Peyer's patch (tissue), 4 donors: ENCODE data around the gene C15orf61. TPM values are rescaled to one million over a fixed set of nuclear protein-coding genes. Genes with fewer than 3 reads are reported as not detected.

ENCODE experiments used
- DNase-seq, 3 donors: peaks; one replicate each; pipeline ENCODE4 v3.0.0-alpha.2; 2017 to 2019
- H3K27ac ChIP-seq, 4 donors: fragments of 200-600 bp; sonication (generic); one replicate each; pipeline ENCODE4 v1.5.1; 2016 to 2019
- H3K27me3 ChIP-seq, 2 donors: fragments of 200-600 bp; sonication (generic); one replicate each; pipeline ENCODE4 v1.5.1; 2019
- H3K36me3 ChIP-seq, 3 donors: fragments of 200-600 bp; sonication (generic); one replicate each; pipeline ENCODE4 v1.5.1; 2016 to 2019
- H3K4me1 ChIP-seq, 4 donors: fragments of 200-600 bp; sonication (generic); one replicate each; pipeline ENCODE4 v1.5.1; 2016 to 2019
- H3K4me3 ChIP-seq, 4 donors: fragments of 200-600 bp; sonication (generic); 1 replicate in 3 of 4; 2 replicates in 1 of 4; pipeline ENCODE4 v1.5.1; 2016 to 2019; ENCODE audit warnings: mild to moderate bottlenecking in 1 of 4
- H3K9me3 ChIP-seq, 4 donors: fragments of 200-600 bp; sonication (generic); one replicate each; pipeline ENCODE4 v1.5.1; 2016 to 2019; ENCODE audit warnings: mild to moderate bottlenecking in 1 of 4
- CTCF ChIP-seq, 6 experiments: fragments of 450-650 bp in 4 of 6; fragments of 200-600 bp in 2 of 6; sonication (generic) in 1 of 6; IDR thresholded peaks; one replicate each; pipeline ENCODE4 v1.5.1; 2017 to 2019; ENCODE audit warnings: antibody characterized with exemption in 6 of 6, mild to moderate bottlenecking in 3 of 6, moderate library complexity in 1 of 6
- POLR2A ChIP-seq, 2 donors: fragments of 450-650 bp; IDR thresholded peaks; one replicate each; pipeline ENCODE4 v1.5.1; 2017; ENCODE audit warnings: antibody characterized with exemption in 2 of 2, mild to moderate bottlenecking in 2 of 2, moderate library complexity in 2 of 2
- total RNA-seq, 4 donors: library from RNA; depleted of rRNA; stranded (reverse); fragments of >200 nt; gene quantifications; one replicate each; pipeline ENCODE4 v1.1.0, GENCODE V29; 2016

C15orf61 gene
- total RNA-seq, 4 donors from 2014 or later = 2.5 to 10.7 (median 7.6) TPM

GRCh38 chr15:67570875-67571647 lies 50.1 kb downstream of the C15orf61 start:
- peak overlapping the region in 3 of 4 donors; percentile 40 to 89 (median 61) for H3K27ac ChIP-seq
- no peak for DNase-seq

GRCh38 chr15:67571648-67572415 lies 50.9 kb downstream of the C15orf61 start:
- Histone ChIP-seq H3K4me1 (peaks cover 0 to 12% (median 2%) of the 10 kb centered on the region in 4 donors), H3K27me3 (no peaks in the 10 kb centered on the region), H3K36me3 (no peaks in the 10 kb centered on the region), H3K27ac (peak overlapping the region in 3 of 4 donors; percentile 40 to 89 (median 61)), H3K9me3 (no peaks in the 10 kb centered on the region), H3K4me3 (peak overlapping the region in 1 of 4 donors; percentile 18)
- peak in 2 of 3 donors; percentile 54 to 65 for DNase-seq
- TF ChIP-seq POLR2A (IDR thresholded peaks at IDR 0.05) = no peak
- no peak for TF ChIP-seq CTCF (IDR thresholded peaks at IDR 0.05)

More at GRCh38 chr15:67570875-67571647, 50.1 kb downstream of the C15orf61 start:
- Histone ChIP-seq H3K4me3 (no peak overlapping the region), H3K27me3 (no peaks in the 10 kb centered on the region), H3K9me3 (no peaks in the 10 kb centered on the region), H3K4me1 (peaks cover 0 to 12% (median 2%) of the 10 kb centered on the region in 4 donors), H3K36me3 (no peaks in the 10 kb centered on the region)
- no peak for TF ChIP-seq POLR2A (IDR thresholded peaks at IDR 0.05)
- no peak for TF ChIP-seq CTCF (IDR thresholded peaks at IDR 0.05)

GRCh38 chr15:67573194-67573593 lies 52.3 kb downstream of the C15orf61 start:
- no peak for DNase-seq
- H3K4me1 ChIP-seq = peaks cover 0 to 12% (median 2%) of the 10 kb centered on the region in 4 donors
- H3K27me3 ChIP-seq = no peaks in the 10 kb centered on the region
- H3K4me3 ChIP-seq = no peak overlapping the region
- H3K36me3 ChIP-seq = no peaks in the 10 kb centered on the region
- peak overlapping the region in 1 of 4 donors; percentile 61 for H3K27ac ChIP-seq
- TF ChIP-seq CTCF (IDR thresholded peaks at IDR 0.05) = no peak
- TF ChIP-seq POLR2A (IDR thresholded peaks at IDR 0.05) = no peak
- H3K9me3 ChIP-seq = no peaks in the 10 kb centered on the region

GRCh38 chr15:67575039-67575502 lies 54.1 kb downstream of the C15orf61 start:
- H3K9me3 ChIP-seq = no peaks in the 10 kb centered on the region
- H3K4me1 ChIP-seq = peaks cover 0 to 9% (median 0%) of the 10 kb centered on the region in 4 donors
- H3K36me3 ChIP-seq = no peaks in the 10 kb centered on the region
- no peak overlapping the region for H3K27ac ChIP-seq
- TF ChIP-seq POLR2A (IDR thresholded peaks at IDR 0.05) = no peak
- no peak for TF ChIP-seq CTCF (IDR thresholded peaks at IDR 0.05)
- H3K4me3 ChIP-seq = no peak overlapping the region
- no peak for DNase-seq
- no peaks in the 10 kb centered on the region for H3K27me3 ChIP-seq

- Histone ChIP-seq H3K9me3 (no peaks in the 10 kb centered on the region), H3K4me3 (no peak overlapping the region), H3K27me3 (no peaks in the 10 kb centered on the region), H3K27ac (no peak overlapping the region), H3K4me1 (no peaks in the 10 kb centered on the region), H3K36me3 (no peaks in the 10 kb centered on the region)
- TF ChIP-seq CTCF (IDR thresholded peaks at IDR 0.05) = no peak
- TF ChIP-seq POLR2A (IDR thresholded peaks at IDR 0.05) = no peak
- DNase-seq = no peak
These were observed 57.2 kb downstream of the C15orf61 start for GRCh38 chr15:67578020-67578600.
